ENCODE data around the gene PET100.

DNA sequence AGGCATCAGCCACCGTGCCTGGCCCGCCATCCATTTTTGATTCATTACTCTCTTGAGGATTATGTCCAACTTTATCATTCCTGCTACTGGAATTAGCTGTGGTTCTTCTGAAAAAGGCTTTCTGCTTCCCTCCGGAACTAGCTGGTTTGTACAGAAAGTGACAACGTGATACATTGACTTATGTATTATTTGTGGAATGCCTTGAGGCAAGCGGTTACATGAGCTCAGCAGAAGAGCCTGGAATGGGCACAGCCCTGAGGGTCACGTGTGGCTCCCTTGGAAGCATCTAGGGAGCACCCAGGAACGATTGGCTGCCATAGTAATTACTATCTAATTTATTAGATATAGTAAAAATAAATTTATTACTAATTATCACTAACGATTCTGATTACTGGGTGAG is 24.8 kb downstream of the PET100 start:
- TF ChIP-seq, protein P1, sequence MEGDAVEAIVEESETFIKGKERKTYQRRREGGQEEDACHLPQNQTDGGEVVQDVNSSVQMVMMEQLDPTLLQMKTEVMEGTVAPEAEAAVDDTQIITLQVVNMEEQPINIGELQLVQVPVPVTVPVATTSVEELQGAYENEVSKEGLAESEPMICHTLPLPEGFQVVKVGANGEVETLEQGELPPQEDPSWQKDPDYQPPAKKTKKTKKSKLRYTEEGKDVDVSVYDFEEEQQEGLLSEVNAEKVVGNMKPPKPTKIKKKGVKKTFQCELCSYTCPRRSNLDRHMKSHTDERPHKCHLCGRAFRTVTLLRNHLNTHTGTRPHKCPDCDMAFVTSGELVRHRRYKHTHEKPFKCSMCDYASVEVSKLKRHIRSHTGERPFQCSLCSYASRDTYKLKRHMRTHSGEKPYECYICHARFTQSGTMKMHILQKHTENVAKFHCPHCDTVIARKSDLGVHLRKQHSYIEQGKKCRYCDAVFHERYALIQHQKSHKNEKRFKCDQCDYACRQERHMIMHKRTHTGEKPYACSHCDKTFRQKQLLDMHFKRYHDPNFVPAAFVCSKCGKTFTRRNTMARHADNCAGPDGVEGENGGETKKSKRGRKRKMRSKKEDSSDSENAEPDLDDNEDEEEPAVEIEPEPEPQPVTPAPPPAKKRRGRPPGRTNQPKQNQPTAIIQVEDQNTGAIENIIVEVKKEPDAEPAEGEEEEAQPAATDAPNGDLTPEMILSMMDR (optimal IDR thresholded peaks at IDR 0.05 in 1 of 3, IDR thresholded peaks at IDR 0.05 in 1 of 3, conservative IDR thresholded peaks at IDR 0.05 in 1 of 3; ENCODE audit: extremely low read depth in 1 of 3, insufficient read depth in 2 of 3, low read length in 3 of 3) = no peak
- TF ChIP-seq EZH2 (IDR thresholded peaks at IDR 0.05; ENCODE audit: low read length) = no peak
